ENCODE measurements around the gene ADA. TPM values are rescaled to one million over a fixed set of nuclear protein-coding genes. Genes with fewer than 3 reads are reported as not detected.

The ADA gene
- total and polyA plus RNA-seq, 4 donors, result 1.3 to 3.1 (median 2.9) TPM

GRCh38 chr20:44692932-44693480 is 41.5 kb upstream of the ADA start:
- no peak overlapping the region for H3K4me3 ChIP-seq (ENCODE audit: low read depth, low read length)
- no peaks in the 10 kb centered on the region for H3K9me3 ChIP-seq (ENCODE audit: control insufficient read depth, insufficient read depth, low read length)
- H3K36me3 ChIP-seq (ENCODE audit: control insufficient read depth, insufficient read depth, low read length), result no peaks in the 10 kb centered on the region
- DNase-seq (ENCODE audit: low read depth in 4 of 6, low spot score in 6 of 6), result peak in 1 of 6 donors; percentile 37
- peaks cover 5% of the 10 kb centered on the region for H3K4me1 ChIP-seq (ENCODE audit: control insufficient read depth, insufficient read depth, low read length)
- no peak overlapping the region for H3K27ac ChIP-seq (ENCODE audit: low read depth, low read length)
- WGBS (ENCODE audit: insufficient coverage), result 51% methylated on average over 6 of the region's 7 CpGs
- no peaks in the 10 kb centered on the region for H3K27me3 ChIP-seq (ENCODE audit: control insufficient read depth, insufficient read depth, low read length)

GRCh38 chr20:44691424-44692423 is 40.2 kb upstream of the ADA start:
- Histone ChIP-seq H3K36me3 (ENCODE audit: control insufficient read depth, insufficient read depth, low read length) (no peaks in the 10 kb centered on the region), H3K27me3 (ENCODE audit: control insufficient read depth, insufficient read depth, low read length) (no peaks in the 10 kb centered on the region), H3K4me1 (ENCODE audit: control insufficient read depth, insufficient read depth, low read length) (peaks cover 5% of the 10 kb centered on the region), H3K9me3 (ENCODE audit: control insufficient read depth, insufficient read depth, low read length) (no peaks in the 10 kb centered on the region), H3K4me3 (ENCODE audit: low read depth, low read length) (no peak overlapping the region), H3K27ac (ENCODE audit: low read depth, low read length) (no peak overlapping the region)
- no peak for DNase-seq (ENCODE audit: low read depth in 4 of 6, low spot score in 6 of 6)
- 87% methylated on average over 3 of the region's 7 CpGs for WGBS (ENCODE audit: insufficient coverage)

- WGBS (ENCODE audit: insufficient coverage), result 80% methylated on average over 1 of the region's 9 CpGs
- Histone ChIP-seq H3K27me3 (ENCODE audit: control insufficient read depth, insufficient read depth, low read length) (no peaks in the 10 kb centered on the region), H3K4me1 (ENCODE audit: control insufficient read depth, insufficient read depth, low read length) (peaks cover 5% of the 10 kb centered on the region), H3K4me3 (ENCODE audit: low read depth, low read length) (no peak overlapping the region), H3K36me3 (ENCODE audit: control insufficient read depth, insufficient read depth, low read length) (no peaks in the 10 kb centered on the region), H3K9me3 (ENCODE audit: control insufficient read depth, insufficient read depth, low read length) (no peaks in the 10 kb centered on the region), H3K27ac (ENCODE audit: low read depth, low read length) (no peak overlapping the region)
- DNase-seq (ENCODE audit: low read depth in 4 of 6, low spot score in 6 of 6), result no peak
These were observed 39.4 kb upstream of the ADA start for GRCh38 chr20:44690781-44691423.

GRCh38 chr20:44689809-44690208 is 38.3 kb upstream of the ADA start:
- H3K36me3 ChIP-seq (ENCODE audit: control insufficient read depth, insufficient read depth, low read length), result no peaks in the 10 kb centered on the region
- H3K9me3 ChIP-seq (ENCODE audit: control insufficient read depth, insufficient read depth, low read length), result no peaks in the 10 kb centered on the region
- peaks cover 5% of the 10 kb centered on the region for H3K4me1 ChIP-seq (ENCODE audit: control insufficient read depth, insufficient read depth, low read length)
- no peaks in the 10 kb centered on the region for H3K27me3 ChIP-seq (ENCODE audit: control insufficient read depth, insufficient read depth, low read length)
- no peak for DNase-seq (ENCODE audit: low read depth in 4 of 6, low spot score in 6 of 6)
- H3K4me3 ChIP-seq (ENCODE audit: low read depth, low read length), result no peak overlapping the region
- no peak overlapping the region for H3K27ac ChIP-seq (ENCODE audit: low read depth, low read length)
- WGBS (ENCODE audit: insufficient coverage), result 63% methylated on average over 2 of the region's 3 CpGs

- H3K4me3 ChIP-seq (ENCODE audit: low read depth, low read length), result no peak overlapping the region
- H3K27me3 ChIP-seq (ENCODE audit: control insufficient read depth, insufficient read depth, low read length), result no peaks in the 10 kb centered on the region
- no peak for DNase-seq (ENCODE audit: low read depth in 4 of 6, low spot score in 6 of 6)
- H3K36me3 ChIP-seq (ENCODE audit: control insufficient read depth, insufficient read depth, low read length), result no peaks in the 10 kb centered on the region
- peaks cover 3% of the 10 kb centered on the region for H3K4me1 ChIP-seq (ENCODE audit: control insufficient read depth, insufficient read depth, low read length)
- H3K27ac ChIP-seq (ENCODE audit: low read depth, low read length), result no peak overlapping the region
- WGBS (ENCODE audit: insufficient coverage), result 60% methylated on average over 1 of the region's 7 CpGs
- no peaks in the 10 kb centered on the region for H3K9me3 ChIP-seq (ENCODE audit: control insufficient read depth, insufficient read depth, low read length)
These were observed 36.6 kb upstream of the ADA start for GRCh38 chr20:44688053-44688625.

GRCh38 chr20:44686934-44687333 is 35.4 kb upstream of the ADA start:
- no peaks in the 10 kb centered on the region for H3K9me3 ChIP-seq (ENCODE audit: control insufficient read depth, insufficient read depth, low read length)
- WGBS (ENCODE audit: insufficient coverage), result 84% methylated on average over 3 of the region's 4 CpGs
- H3K27ac ChIP-seq (ENCODE audit: low read depth, low read length), result no peak overlapping the region
- no peak for DNase-seq (ENCODE audit: low read depth in 4 of 6, low spot score in 6 of 6)
- H3K4me3 ChIP-seq (ENCODE audit: low read depth, low read length), result no peak overlapping the region
- H3K36me3 ChIP-seq (ENCODE audit: control insufficient read depth, insufficient read depth, low read length), result no peaks in the 10 kb centered on the region
- no peaks in the 10 kb centered on the region for H3K4me1 ChIP-seq (ENCODE audit: control insufficient read depth, insufficient read depth, low read length)
- H3K27me3 ChIP-seq (ENCODE audit: control insufficient read depth, insufficient read depth, low read length), result no peaks in the 10 kb centered on the region

- Histone ChIP-seq H3K36me3 (ENCODE audit: control insufficient read depth, insufficient read depth, low read length) (no peaks in the 10 kb centered on the region), H3K27ac (ENCODE audit: low read depth, low read length) (no peak overlapping the region), H3K27me3 (ENCODE audit: control insufficient read depth, insufficient read depth, low read length) (no peaks in the 10 kb centered on the region), H3K4me3 (ENCODE audit: low read depth, low read length) (no peak overlapping the region), H3K9me3 (ENCODE audit: control insufficient read depth, insufficient read depth, low read length) (no peaks in the 10 kb centered on the region), H3K4me1 (ENCODE audit: control insufficient read depth, insufficient read depth, low read length) (no peaks in the 10 kb centered on the region)
- no peak for DNase-seq (ENCODE audit: low read depth in 4 of 6, low spot score in 6 of 6)
- WGBS (ENCODE audit: insufficient coverage), result 71% methylated on average over 3 of the region's 6 CpGs
These were observed 32.8 kb upstream of the ADA start for GRCh38 chr20:44684047-44684967.

GRCh38 chr20:44683263-44684046 is 32.0 kb upstream of the ADA start:
- Histone ChIP-seq H3K9me3 (ENCODE audit: control insufficient read depth, insufficient read depth, low read length) (no peaks in the 10 kb centered on the region), H3K27ac (ENCODE audit: low read depth, low read length) (no peak overlapping the region), H3K27me3 (ENCODE audit: control insufficient read depth, insufficient read depth, low read length) (no peaks in the 10 kb centered on the region), H3K4me1 (ENCODE audit: control insufficient read depth, insufficient read depth, low read length) (no peaks in the 10 kb centered on the region), H3K36me3 (ENCODE audit: control insufficient read depth, insufficient read depth, low read length) (no peaks in the 10 kb centered on the region), H3K4me3 (ENCODE audit: low read depth, low read length) (no peak overlapping the region)
- 45% methylated on average over 10 of the region's 10 CpGs for WGBS (ENCODE audit: insufficient coverage)
- DNase-seq (ENCODE audit: low read depth in 4 of 6, low spot score in 6 of 6), result peak in 3 of 6 donors; percentile 23 to 88 (median 35)

All from spinal cord (tissue), 10 donors.